NCI-H748 (cell line): ENCODE results near the gene HSP90AB1.

Experiments used
- DNase-seq: peaks from one replicate; lab custom pipeline; 2025; ENCODE audit not compliant: unreplicated experiment; lab: John Stamatoyannopoulos, UW

The HSP90AB1 gene

DNA sequence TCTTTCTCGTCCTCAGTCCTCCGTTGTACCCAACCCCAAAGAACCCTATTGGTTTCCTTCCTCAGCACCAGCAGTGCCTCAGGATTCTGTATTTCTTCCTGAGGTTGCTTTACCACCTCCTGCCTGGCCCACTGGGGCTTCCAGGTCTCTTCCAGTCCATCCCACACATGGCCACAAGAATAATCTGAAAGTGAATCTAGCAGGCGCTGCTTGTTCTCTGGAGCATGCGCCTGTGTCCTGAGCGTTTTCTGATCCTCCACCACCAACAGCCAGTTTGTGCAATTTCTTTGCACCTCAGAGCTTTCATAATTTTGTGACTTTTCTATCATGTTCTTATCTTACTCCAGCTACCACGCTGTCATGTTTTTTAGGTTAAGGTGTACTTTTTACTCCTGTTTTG, 11.6 kb upstream of the HSP90AB1 start:
- no peak for DNase-seq

GRCh38 chr6:44235891-44236516, 10.9 kb upstream of the HSP90AB1 start:
- DNase-seq: no peak

GRCh38 chr6:44237021-44237812, 9.7 kb upstream of the HSP90AB1 start:
- DNase-seq: peak; percentile 91

- DNase-seq: peak; percentile 80
Observed at GRCh38 chr6:44237813-44238433, 9.0 kb upstream of the HSP90AB1 start.

DNA sequence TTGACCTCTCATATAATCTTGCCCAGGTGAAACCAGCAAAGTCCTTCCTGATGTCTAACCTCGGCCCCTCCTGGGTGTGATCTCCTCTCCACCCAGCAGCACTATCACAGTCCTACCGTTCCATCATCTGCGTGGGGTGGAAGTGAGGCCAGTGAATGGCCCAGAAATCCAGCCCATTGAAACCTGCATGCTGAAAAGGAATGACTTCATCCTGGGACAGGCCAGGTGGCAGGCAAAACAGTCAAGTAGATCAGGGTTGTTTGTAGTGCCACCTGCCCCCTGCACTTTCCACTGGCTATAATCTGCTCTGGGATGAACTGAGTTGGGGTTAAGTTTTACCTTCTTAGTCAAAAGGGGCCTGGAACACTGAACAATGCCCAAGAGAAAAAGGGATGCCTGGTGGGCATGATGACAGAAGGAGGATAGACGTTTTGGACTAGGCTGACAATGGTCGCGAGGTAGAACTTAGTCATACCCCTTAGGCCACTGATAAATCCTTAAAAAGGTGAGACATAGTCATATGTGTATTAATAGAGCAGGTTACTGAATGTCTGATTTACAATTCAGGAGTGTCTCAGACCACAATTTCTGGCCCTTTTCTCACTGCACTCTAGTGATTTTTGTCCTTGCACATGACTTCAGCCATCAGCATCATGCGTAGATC, 8.1 kb upstream of the HSP90AB1 start:
- no peak for DNase-seq

DNA sequence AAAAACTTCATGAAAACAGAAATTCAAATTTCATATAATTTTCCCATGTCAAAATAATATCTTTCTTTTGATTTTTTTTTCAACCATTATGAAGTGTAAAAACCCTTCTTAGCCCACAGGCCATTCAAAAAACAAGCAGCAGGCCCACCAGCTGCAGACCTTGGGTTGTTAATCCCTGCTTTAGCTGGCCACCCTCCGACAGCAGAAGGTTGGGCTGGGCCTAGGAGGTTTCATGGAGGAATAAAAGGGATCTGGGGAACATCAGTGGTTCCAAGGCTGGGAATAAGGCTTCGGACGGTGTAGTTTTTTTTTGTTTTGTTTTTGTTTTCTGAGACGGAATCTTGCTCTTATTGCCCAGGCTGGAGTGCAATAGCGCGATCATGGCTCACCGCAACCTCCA, 3.6 kb upstream of the HSP90AB1 start:
- DNase-seq: no peak

DNA sequence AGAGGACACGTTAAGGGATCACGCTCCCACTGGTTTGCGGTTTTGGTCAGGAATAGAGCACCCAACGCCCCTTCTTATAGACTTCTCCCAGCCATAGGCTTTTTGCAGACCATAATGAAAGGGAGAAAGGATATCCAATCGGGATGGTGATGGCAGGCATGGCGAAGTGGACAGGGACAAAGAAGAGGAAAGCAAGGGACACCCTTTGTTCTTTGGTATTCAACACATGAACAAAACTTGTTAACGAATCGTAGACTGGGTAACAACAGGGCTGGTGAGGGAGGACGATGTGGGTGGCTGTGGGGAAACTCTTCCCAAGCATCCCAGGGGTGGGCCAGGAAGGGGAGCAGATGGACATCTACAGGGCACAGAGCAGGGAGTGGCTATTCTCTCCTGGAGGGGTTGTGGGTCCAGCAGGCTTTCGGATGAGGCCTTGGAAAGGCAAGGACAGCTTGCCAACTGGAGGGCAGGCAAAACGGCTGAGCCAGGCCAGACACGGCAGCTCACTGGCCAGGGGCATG, 1.4 kb upstream of the HSP90AB1 start:
- no peak for DNase-seq

DNA sequence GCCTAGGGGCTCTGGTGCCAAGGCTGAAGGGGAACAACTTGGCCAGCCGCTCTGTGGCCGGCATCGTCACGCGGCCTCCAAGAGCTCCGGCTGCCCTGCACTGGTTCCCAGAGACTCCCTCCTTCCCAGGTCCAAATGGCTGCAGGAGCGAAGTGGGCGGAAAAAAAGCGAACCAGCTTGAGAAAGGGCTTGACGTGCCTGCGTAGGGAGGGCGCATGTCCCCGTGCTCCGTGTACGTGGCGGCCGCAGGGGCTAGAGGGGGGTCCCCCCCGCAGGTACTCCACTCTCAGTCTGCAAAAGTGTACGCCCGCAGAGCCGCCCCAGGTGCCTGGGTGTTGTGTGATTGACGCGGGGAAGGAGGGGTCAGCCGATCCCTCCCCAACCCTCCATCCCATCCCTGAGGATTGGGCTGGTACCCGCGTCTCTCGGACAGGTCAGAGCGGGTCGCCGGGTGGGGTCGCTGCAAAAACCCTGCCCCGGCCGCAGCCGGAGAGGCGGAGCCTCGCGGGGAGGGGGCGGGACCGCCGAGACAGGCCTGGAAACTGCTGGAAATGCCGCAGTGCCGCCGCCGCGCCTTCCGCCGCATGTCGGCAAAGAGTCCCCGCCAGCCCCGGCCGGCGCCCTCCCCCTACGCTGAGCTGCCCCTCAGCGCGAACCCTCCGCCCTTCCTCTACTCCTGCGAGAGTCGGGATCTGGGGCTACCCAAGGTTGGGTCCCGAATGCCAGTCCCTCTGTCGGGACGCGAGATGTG, 814 bp upstream of the HSP90AB1 start:
- peak; percentile 91 for DNase-seq

- DNase-seq: peak; percentile 66
Observed at GRCh38 chr6:44247338-44248302, 719 bp downstream of the HSP90AB1 start.

GRCh38 chr6:44248579-44248978, 1.7 kb downstream of the HSP90AB1 start:
- DNase-seq: no peak

GRCh38 chr6:44249082-44249748, 2.3 kb downstream of the HSP90AB1 start:
- DNase-seq: no peak

GRCh38 chr6:44250067-44250717, 3.3 kb downstream of the HSP90AB1 start:
- no peak for DNase-seq

DNA sequence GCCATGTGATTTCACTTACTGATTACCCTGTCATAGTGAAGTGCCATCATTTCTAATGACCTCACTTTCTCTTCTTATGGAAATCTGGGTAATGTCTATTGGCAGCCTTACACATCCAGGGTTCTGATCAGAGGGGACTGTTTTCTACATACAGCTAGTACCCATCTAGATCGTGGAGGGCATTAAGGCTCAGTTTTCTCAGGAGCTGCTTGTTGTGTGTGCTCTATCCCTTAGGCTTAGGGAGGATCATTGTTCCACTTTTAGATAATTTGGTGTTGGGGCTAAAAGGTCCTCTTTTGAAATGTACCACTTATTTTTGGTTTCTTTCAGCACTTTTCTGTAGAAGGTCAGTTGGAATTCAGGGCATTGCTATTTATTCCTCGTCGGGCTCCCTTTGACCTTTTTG, 3.8 kb downstream of the HSP90AB1 start:
- DNase-seq: no peak

- no peak for DNase-seq
Observed at GRCh38 chr6:44251576-44252524, 4.9 kb downstream of the HSP90AB1 start.

DNA sequence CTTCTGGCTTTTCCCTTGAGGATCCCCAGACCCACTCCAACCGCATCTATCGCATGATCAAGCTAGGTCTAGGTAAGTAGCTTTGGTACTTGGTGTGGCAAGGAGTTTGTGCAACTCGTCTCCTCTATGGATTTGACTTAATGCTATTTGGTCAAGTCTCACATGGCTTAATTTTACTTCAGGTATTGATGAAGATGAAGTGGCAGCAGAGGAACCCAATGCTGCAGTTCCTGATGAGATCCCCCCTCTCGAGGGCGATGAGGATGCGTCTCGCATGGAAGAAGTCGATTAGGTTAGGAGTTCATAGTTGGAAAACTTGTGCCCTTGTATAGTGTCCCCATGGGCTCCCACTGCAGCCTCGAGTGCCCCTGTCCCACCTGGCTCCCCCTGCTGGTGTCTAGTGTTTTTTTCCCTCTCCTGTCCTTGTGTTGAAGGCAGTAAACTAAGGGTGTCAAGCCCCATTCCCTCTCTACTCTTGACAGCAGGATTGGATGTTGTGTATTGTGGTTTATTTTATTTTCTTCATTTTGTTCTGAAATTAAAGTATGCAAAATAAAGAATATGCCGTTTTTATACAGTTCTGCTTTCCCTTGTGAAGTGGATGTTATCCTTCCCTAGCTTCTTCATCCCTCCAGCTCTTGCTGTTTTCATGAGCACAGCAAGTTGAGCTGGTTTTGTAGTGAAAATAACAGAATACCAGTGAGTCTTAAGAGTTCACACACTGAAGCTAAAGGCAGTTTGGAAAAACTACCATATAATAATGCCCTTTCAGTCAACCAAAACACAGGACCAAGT, 6.6 kb downstream of the HSP90AB1 start:
- peak; percentile 51 for DNase-seq
